Fibroblast of the aortic adventitia (primary cell): Measurements from ENCODE around the gene STRIP2. TPM values are rescaled to one million over a fixed set of nuclear protein-coding genes. Genes with fewer than 3 reads are reported as not detected.
"Not testable (repeated sequence)": the region's sequence is repeated elsewhere in the genome, so short reads cannot be mapped to it uniquely, and the experiment has no call there.

Source experiments
- DNase-seq: peaks from one replicate; pipeline ENCODE4 v3.0.0-alpha.2; 2010; ENCODE audit warnings: low read depth
- H3K4me3 ChIP-seq: 2 replicates; pipeline ENCODE4 v1.5.1; 2011; ENCODE audit warnings: low read depth, mild to moderate bottlenecking, control low read depth, low read length, moderate library complexity
- total RNA-seq: library from RNA; depleted of rRNA; stranded (reverse); fragments of >200 nt; gene quantifications from 2 replicates; pipeline ENCODE4 v1.2.3, GENCODE V29; 2012; ENCODE audit warnings: low replicate concordance
- TF ChIP-seq, protein P1 (sequence below): IDR thresholded peaks from 2 replicates; pipeline ENCODE4 v1.5.1; 2011; ENCODE audit warnings: mild to moderate bottlenecking, low read length, control low read depth, inconsistent platforms; ENCODE audit not compliant: insufficient read depth

The STRIP2 gene
- total RNA-seq, 1 donor: 6.9 TPM

DNA sequence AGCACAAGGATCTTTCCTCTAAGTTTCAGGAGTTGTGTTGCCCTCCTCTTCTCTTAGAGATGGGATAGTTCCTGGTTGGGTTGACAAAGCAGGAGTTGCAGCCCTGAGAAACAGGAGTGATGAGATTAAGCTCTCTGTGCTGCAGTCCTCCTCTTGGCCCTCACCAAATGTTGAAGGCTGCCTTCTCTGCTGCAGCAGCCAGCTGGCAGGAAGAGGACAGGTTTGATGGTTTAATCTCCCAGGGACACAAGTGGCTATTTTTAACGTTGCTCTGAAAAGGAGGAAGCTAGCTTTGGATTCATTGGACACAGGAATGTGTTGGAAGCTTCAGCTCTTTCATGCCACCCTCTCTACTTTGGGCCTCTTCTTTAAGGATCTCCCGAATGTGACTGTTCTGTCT is 9.4 kb downstream of the STRIP2 start:
- peak; percentile 41 for DNase-seq
- TF ChIP-seq, protein P1, sequence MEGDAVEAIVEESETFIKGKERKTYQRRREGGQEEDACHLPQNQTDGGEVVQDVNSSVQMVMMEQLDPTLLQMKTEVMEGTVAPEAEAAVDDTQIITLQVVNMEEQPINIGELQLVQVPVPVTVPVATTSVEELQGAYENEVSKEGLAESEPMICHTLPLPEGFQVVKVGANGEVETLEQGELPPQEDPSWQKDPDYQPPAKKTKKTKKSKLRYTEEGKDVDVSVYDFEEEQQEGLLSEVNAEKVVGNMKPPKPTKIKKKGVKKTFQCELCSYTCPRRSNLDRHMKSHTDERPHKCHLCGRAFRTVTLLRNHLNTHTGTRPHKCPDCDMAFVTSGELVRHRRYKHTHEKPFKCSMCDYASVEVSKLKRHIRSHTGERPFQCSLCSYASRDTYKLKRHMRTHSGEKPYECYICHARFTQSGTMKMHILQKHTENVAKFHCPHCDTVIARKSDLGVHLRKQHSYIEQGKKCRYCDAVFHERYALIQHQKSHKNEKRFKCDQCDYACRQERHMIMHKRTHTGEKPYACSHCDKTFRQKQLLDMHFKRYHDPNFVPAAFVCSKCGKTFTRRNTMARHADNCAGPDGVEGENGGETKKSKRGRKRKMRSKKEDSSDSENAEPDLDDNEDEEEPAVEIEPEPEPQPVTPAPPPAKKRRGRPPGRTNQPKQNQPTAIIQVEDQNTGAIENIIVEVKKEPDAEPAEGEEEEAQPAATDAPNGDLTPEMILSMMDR: no peak
- H3K4me3 ChIP-seq: no peak overlapping the region

DNA sequence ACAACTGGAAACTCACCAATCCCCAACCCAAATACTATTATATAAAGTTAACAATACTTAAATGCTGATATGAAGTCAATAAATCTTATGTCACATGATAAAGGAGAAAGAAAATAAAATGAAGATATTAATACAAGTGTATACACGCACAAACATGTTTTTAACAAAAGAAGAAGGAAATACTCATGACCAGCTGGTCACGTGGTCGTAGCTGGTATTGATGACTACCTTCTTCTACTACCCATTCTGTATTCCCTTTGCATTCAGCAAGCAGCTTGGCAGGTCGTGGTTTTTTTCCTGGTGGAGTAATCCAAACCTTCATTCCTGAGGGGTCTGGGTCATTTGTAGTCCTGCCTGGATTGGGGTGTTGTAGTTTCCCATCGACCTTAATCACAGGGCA is 10.5 kb downstream of the STRIP2 start:
- not testable (repeated sequence) for H3K4me3 ChIP-seq, DNase-seq

DNA sequence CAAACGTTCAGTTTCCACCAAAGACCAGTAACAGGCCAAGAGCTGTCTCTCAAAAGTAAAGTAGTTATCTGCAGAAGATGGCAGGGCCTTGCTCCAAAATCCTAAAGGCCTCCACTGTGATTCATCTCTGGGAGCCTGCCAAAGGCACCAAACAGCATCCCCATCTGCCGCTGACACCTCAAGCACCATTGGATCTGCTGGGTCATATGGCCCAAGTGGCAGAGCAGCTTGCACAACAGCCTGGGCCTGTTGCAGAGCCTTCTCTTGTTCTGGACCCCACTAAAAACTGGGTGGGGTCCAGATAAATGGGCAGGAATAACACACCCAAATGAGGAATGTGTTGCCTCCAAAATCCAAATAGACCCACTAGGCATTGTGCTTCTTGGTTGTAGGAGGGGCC is 12.7 kb downstream of the STRIP2 start:
- peak; percentile 28 for DNase-seq
- H3K4me3 ChIP-seq: not testable (repeated sequence)

DNA sequence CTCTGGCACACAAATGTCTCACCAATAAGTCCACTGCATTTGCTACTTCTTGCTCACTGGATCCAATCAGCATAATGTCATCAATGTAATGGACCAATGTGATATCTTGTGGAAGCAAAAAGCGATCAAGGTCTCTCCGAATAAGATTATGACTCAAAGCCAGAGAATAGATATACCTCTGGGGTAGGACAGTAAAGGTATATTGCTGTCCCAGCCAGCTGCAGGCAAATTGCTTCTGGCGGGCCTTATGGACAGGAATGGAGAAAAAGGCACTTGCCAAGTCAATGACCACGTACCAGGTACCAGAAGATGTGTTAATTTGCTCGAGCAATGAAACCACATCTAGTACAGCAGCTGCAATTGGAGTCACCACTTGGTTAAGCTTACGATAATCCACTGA is 13.2 kb downstream of the STRIP2 start:
- not testable (repeated sequence) for H3K4me3 ChIP-seq, DNase-seq

DNA sequence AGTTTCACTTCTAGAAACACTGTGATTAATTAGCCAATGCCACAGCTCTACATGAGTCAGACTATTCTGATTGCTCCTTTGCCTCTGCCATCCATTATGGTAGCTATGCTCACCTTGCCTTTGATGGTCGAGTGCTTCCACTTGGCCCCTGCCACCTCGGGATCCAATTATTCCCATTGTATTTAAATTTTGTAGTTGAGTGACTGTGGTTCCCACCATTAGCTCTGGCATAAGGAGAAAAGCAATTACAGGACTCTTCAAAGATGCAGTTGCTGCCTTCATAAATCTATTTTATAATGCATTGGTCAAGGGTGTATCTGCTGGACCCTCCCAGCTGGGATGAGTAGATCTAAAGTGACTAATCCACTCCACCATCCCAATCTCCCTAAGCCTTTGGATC is 14.4 kb downstream of the STRIP2 start:
- DNase-seq, H3K4me3 ChIP-seq: not testable (repeated sequence)

DNA sequence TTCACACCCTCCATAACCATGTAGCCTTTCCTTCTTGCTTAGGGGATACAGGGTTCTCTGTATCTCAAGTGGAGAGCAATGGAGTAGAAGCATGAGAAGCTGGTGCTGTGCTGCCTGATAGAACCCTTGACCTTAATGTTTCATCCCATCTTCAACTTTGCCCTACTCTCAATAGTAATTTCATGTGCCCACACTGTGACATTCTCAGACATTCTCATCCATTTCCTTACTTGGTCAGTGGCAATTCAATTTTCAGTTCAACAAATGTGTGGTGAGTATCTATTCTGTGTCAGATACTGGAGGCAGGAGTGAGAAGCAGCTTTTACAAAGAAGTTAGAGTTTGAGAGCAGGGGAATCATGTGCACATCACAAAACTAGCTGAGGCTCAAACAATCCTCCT is 16.1 kb downstream of the STRIP2 start:
- TF ChIP-seq, protein P1: no peak
- DNase-seq: no peak
- H3K4me3 ChIP-seq: no peak overlapping the region

DNA sequence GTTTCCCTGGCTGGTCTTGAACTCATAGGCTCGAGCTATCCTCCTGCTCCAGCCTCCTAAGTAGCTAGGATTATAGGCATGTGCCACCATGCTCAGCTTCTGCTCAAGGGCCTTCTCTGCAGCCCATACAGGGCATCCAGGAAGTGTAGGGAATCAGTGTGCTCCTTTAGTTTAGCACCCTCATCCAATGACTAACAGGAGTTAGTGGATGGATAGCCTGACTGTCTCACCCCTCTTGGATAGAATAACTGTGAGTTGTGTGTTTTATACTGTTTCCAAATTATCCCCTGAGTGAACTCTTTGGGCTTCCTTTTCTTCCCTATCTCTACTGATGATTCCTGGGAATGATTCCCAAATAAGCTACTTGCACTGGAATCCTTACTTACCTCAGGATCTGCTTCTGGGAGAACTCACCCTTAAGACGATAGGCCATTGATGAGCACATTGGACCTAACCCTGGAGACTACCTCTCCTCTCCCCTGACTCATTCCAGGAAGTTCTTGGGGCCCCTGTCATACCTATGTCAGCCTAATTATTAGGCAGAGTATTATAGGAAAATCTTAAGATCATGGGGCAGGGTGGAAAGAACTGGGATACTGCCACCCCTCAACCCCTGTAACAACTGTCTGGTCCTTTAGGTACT is 18.5 kb downstream of the STRIP2 start:
- TF ChIP-seq, protein P1: no peak
- no peak for DNase-seq
- H3K4me3 ChIP-seq: no peak overlapping the region

DNA sequence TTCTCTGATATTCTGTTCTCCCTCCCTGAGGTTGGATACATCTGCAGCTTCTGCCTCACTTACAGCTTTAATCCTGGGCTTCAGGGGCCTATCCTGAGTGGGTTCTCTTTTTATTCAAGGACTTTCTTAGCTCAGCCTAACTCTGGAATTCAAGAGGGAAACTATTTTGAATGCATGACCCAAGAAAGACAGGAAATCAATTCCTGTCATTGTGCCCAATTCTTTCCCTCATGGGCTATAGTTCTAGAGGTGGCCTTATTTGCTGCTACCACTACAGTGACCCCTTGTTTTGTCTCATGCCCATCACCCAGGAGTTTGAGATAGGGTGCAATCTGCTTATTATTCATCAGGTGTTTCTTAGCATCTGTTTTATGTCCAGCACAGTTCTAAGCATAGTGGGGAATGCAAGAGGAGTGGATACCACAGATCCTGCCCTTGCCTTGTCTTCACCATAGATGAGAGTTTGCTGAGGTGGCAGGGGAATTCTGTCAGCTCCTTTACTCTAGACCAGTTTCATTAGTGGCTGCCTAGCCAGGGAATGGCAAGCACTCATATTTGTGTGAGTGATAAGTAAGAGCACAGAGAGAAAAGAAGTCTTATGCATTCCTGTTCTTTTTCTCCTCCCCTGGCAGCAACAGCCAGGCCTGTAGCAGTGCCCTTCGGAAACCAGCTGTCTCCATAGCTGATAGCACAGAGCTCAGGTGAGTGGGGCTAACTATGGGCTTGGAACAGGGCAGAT is 19.4 kb downstream of the STRIP2 start:
- DNase-seq: no peak
- TF ChIP-seq, protein P1: no peak
- H3K4me3 ChIP-seq: no peak overlapping the region

DNA sequence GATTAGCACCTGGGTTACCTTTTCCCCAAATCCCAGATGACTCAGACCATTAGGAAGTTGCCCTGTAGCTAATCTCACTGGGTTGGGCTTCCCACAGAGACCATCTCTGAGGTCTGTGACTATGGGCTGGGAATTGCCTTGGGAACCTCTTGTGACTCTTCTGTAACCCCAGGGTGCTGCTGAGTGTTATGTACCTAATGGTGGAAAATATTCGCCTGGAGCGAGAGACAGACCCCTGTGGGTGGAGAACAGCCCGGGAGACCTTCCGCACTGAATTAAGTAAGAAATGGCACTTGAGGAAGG is 20.0 kb downstream of the STRIP2 start:
- TF ChIP-seq, protein P1: no peak
- DNase-seq: no peak
- H3K4me3 ChIP-seq: no peak overlapping the region
